Endothelial cell of hepatic sinusoid (primary cell): ENCODE data around the gene TPST1.

Experiments
- in situ Hi-C: cut with HindIII; loops from 2 replicates; pipeline ENCODE4 v1.10.0; 2017; ENCODE audit warnings: low sequenced_read_pairs

TPST1 gene

DNA sequence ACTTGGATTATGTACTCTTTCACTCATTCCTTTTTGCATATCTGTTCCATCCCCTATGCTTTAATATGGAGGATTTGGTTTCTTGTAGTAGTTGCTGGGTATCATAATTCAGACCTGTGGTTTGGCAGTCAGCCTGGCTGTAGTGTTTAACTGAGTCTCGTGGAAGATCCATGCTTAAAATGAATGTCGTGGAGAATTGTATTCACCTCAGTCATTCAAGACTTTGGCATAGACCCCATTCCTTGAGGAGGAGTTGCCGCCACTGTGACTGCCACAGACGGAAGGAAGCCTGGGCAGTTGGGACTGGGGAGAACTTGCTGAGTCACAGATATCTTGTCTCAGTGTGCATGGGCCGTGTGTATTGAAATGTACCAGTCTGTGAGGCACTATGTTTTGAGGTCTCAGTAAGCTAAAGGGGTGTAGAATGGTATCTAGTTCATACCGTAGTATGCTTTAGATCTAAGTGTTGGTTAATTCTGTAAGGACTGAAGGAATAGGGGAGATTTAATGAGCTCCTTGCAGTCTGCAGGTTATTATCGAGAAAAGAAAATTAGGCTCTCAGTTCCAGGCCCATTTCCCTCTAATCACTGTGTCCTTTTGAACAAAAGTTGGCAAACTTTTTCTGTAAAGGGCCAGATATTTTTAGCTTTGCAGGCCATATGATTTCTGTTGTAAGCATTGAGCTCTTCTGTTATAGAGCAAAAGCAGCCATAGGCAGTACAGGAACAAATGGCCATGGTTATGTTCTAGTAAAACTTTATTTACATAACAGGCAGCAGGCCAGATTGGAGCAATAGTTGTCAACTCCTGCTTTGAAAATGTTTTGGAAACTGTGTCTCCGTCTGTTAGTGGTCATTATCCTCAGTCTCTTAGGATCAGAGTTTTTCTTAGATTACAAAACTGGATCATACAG, 76.8 kb downstream of the TPST1 start:
- in situ Hi-C loops: no loop called here

DNA sequence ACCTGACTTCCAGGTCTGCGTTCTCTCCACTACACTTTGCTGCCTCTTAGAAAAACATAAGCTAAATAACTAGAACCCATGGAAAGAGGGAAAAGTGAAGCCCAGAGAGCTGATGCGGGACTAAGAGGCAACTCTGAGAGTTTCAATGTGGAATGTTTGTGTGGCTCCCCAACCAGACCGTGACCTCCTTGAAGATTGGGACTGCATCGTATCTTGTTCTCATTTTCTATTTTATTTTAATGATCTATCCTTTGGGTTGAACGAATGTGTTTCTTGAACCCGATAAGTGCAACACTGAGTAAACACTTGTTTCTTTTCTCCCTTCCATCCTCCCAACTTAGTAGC, 77.4 kb downstream of the TPST1 start:
- in situ Hi-C loops: no loop called here

DNA sequence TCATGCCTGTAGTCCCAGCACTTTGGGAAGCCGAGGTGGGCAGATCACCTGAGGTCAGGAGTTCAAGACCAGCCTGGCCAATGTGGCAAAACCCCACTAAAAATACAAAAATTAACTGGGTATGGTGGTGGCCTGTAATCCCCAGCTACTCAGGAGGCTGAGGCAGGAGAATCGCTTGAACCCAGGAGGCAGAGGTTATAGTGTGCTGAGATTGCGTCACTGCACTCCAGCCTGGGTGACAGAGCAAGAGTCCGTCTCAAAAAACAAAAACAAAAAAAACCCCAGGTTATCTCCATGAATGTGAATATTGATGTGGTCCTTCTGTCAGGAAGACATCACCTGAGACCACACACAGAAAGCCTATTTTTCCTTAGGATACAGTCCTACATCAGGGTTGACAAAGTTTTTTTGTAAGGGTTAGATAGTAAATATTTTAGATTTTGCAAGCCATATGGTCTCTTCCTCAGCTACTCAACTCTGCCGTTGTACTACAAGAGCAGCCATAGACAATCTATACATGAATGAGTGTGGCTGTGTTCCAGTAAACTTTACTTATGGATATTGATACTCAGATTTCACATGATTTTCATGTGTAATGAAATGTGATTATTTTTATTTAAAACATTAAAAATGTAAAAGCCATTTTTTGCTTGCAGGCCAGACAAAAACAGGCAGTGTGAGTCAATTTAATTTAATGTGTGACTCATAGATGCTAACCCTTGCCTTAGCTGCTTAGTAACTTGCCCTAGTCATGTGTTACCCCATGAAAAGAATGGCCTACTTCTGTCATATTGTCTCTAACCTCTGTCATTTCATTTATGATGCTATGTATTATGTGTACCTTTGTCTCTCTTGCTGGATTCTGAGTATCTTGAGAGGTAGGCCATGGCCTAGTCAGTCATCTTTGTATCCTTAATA, 78.1 kb downstream of the TPST1 start:
- in situ Hi-C loops: no loop called here

DNA sequence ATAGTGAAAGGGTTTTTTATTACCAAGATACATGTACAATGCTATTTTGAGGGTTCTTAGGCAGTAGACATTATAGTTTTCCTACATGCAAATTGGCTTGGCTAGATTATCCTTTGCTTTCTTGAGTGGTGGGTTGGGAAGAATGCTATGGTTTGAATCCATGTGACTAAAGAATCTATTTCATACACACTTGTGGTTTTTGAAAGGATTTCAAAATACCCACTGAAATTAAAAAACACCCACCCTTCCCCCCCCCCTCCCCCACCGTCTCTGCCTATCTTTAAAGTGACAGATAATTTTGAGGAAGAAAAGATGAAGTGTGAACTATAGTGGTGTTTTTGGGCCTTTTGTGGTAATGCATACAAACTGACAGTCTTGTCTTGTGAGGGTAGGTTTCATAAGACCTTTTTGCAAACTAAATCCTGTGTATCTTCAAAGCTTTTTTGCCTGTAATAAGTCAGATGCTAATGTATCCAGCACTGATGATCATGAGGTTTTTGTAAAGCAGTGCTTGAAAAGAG, 90.9 kb downstream of the TPST1 start:
- in situ Hi-C loops: no loop called here

DNA sequence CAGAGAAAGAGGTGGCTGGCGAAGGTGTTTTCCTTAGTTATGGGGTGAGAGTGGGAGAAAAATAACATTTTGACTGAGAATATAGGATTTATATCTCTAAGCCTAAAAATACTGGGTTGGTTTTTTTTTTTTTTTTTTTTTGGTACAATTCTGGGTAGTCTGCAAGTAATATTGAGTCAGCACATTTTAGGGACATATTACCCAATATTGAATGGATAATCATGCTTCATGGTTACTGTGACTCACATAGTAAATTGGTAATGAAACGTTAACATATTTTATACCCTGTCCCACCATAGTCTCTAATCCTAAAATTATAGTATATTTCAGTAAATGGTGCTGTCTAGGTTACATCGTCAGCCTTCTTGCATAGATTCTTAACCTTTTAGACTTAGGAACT, 91.4 kb downstream of the TPST1 start:
- in situ Hi-C loops: no loop called here

DNA sequence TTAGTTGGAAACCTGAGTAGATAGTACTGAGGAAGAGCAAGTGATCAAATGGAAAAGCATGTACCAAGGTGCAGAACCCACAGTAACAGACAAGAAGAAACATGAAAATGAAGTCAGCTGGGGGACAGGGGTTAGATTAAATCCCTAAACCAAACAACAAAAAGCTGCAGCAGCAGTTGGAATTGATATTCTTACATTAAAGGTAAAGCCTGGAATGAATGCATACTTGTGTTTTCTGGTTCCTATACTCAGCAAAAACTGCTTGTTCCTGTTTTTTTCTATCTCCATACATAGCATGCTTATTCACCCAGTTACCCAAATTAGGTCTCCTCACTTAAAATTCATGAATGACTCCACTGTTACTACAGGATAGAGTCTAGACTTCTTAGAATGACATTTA, 92.4 kb downstream of the TPST1 start:
- in situ Hi-C loops: no loop called here

DNA sequence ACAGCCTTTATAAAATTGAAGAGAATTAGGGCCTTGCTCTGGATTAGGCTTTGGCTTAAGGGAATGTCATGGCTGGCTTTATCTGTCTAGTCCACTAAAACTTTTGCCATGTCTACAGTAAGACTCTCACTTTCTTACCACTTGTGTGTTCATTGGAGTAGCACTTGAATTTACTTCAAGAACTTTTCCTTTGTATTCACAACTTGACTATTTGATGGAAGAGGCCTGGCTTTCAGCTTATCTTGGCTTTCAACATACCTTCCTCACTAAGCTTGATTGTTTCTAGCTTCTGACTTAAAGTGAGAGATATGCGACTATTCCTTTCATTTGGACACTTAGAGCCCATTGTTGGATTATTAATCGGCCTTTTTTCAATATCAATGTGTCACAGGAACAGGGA, 96.1 kb downstream of the TPST1 start:
- in situ Hi-C loops: no loop called here

DNA sequence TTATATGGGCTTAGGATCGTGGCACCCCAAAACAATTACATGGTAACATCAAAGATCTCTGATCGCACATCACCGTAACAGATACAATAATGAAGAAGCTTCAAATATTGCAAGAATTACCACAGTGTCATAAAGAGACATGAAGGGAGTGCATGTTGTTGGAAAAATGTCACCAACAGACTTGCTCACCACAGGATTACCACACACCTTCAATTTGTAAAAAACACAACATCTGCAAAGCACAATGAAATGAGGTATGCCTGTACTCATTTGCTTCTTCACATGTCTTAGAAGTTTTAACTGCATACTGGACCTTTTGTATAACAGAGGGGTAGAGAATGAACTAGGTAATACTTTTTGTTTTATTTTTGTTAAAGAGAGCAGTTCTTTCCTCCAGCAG, 96.6 kb downstream of the TPST1 start:
- in situ Hi-C loops: no loop called here

DNA sequence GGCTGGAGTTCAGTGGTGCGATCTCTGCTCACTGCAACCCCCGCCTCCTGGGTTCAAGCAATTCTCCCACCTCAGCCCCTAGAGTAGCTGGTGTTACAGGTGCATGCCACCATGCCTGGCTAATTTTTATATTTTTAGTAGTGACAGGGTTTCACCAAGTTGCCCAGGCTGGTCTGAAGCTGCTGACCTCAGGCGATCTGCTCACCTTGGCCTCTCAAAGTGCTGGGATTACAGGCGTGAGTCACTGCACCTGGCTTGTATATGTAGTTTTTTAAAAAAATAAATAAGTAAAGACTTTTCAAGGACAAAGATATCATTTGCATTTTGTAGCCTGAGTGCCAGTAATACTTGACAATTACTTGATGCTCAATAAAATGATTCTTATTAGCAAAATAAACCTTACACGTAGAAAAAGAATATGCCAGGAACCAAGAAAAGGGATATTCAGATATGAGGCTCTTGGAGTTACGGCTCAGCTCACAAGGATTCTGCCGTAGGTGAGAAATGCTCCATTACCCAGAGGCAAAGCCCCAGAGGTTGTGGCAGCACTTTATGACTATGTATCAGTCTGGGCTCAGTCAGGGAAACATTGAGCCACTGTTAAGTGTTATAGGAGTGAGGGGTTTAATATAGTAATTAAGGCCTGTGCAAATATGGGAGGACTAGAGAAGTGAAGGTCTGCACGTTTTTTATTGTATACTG, 98.5 kb downstream of the TPST1 start:
- in situ Hi-C loops: no loop called here

DNA sequence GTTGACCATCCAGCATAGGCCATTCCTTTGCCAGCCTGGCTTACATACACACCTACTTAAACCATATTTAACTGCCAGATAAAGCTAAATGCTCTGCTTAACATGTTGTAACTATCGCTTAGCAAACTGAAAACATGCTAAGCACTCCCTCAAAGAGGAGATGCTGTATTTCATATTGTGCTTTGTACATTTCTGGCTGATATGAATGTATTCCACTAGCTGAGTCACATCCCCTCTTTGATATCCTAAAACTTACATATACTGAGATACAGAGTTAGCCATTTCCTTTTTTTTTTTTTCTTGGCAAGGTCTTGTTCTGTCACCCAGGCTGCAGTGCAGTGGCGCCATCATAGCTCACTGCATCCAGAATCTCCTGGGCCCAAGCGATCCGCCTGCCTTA, 99.4 kb downstream of the TPST1 start:
- in situ Hi-C loops: no loop called here

DNA sequence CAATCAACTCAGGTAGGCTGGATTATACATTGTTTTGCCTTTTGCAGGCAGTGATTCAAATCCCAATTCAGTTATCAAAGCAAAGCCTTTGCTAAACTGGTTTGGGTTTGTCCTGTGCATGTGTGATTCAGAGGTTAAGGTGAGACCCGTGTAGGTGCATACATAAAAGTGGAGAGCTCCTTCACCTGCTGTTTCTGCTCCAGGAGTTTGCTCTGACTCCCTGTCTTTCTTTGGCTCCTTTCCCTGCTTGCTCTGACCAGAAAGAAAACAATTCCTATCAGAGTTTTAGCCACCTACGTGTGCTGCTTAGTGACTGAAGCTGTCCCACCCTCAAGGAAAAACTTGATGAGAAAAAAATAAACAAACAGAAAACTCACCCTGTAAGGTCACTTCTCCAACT, 101.1 kb downstream of the TPST1 start:
- in situ Hi-C loops: no loop called here

DNA sequence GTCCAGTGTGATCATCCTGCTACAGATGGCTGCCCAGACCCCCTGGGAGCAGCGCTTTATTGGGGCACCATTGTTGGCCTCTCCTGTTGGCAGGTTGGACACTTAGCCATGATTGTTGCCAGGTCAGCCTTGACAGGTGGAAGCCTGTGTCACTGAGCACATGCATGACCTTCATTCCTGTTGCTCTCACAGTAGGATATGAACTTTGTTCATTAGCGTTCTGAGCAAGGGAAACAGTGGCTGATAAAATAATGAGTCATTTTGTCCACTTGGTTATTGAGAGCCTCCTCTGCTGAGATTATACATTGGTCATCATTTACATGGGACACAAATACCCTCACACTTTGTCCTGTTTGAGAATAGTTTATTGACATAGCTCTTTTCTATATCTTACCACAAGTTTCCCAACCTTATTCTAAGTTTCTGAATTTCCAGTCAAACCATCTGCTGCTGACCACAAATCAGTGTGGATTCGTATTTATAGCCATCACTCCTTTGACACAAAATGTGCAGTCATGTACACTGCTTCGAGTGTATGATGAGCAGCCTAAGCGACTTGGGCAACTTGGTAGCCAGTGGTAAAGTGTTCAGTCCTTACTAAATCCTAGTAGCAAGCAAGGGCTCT, 102.6 kb downstream of the TPST1 start:
- in situ Hi-C loops: no loop called here

DNA sequence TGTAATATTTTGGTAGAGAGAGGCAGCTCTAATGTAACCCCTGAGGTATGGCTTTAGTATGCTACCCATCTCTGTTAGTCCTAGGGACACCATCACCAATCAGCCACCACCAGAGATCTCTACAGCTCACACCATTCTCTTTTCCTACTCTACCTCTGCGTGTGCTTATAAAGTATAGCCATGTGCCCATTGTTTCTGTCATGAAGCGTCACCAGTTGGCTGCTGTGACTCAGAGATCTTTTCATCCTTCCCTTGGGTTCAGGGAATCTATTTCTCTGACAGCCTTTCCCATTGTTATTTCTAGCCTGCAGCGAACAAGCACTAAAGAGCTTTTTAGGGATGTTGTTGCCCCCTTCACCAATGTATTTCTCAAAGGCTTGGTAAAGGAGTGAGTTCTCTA, 103.3 kb downstream of the TPST1 start:
- in situ Hi-C loops: no loop called here

DNA sequence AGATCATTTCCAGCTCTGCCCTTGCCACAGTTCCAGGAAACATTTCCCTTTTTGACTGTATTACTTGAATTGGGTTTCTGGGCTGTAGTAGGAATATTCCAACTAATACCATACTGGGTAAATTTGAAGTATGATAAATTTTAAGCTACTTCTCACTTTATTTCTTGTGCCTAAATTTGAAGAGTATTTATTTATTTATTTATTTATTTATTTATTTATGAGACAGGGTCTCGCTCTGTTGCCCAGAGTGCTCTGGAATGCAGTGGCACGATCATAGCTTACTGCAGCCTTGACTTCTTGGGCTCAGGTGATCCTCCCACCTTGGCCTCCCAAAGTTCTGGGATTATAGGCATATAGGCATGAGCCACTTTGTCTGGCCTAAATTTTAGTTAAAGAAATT, 105.5 kb downstream of the TPST1 start:
- in situ Hi-C loops: no loop called here

DNA sequence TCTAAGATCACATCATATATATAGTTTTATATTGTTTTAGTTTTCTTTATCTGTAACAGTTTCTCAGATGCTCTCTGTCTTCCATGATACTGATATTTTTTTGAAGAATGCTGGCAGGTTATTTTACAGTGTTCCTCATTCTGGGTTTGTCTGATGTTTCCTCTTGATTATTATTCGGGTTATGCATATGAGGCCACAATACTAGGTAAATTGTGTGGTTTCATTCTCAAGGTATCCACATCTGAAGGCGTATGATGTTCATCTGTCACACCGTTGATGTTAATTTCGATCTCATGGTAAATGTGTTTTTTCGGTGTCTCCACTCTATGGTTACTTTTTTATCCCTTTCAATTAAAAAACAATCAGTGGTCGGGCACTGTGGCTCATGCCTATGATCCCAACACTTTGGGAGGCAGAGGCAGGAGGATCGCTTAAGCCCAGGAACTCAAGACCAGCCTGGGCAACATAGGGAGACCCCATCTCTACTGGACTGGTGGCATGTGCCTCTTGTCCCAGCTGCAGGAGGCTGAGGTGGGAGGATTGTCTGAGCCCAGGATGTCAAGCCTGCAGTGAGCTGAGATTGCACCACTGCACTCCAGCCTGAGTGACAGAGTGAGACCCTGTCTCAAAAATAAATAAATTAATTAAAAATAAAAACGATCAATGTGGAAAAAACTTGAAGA, 108.9 kb downstream of the TPST1 start:
- in situ Hi-C loops: no loop called here

DNA sequence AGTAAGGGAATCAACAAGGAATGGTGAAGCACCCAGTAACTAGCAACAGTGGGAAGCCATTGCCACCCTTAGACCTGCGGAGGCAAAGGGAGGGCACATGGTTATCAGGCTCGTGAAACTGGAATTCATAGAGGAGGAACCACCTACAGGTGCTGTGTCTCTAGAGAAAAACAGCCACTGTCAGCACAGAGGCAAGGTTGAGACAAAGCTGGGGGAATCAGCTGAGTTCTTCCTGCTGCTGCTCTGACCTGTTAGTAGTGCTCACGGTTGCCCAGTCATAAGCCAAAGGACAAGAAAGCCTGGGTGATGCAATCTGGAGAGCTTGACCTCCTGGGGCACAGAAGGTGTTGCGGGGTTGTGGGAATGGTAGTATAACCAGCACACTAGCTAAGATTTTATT, 110.1 kb downstream of the TPST1 start:
- in situ Hi-C loops: no loop called here

DNA sequence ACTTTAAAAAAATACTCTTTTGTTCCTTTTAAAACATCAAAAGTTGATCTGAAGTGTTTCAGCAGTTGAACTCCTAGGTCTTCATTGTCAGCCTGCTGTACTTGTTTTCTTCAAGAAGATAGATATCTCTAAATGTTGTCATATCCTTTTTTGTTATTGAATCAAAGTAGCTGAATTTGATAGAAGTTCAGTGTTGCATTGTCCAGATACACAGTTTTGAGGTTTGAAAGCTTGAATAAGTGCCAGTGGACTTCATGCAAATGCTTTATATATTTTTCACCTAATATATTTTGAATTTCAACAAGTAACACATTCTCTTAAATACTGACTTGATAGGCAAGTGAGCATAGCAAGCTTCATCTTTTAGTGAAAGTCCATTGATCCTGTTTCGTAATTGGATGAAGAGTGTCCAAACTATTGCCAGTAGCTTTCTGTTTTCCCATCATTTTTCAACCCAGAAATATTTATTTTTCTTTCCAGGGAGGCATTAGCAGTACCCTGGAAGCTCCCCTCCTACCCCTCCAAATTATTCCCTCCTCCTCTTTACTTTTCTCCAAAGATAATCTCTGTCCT, 114.4 kb downstream of the TPST1 start:
- in situ Hi-C loops: no loop called here

DNA sequence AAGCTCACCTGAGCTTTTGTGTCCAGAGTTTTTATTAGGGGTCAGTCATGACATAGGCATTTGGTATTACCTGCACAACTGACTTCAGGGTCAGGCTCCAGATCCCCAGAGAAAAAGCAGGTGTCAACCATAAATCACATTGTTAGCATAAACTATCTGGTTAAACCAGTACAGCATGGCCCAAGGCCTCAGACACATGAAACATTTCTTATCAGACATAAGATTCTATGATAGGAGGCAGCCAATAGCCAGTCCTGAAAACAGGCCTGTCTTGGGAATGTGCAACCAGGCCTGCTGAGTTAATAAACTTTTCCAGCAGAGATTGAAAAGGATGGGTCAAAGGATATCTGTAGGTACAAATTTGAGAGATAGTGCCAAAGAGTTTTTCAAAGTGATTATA, 116.1 kb downstream of the TPST1 start:
- in situ Hi-C loops: no loop called here

DNA sequence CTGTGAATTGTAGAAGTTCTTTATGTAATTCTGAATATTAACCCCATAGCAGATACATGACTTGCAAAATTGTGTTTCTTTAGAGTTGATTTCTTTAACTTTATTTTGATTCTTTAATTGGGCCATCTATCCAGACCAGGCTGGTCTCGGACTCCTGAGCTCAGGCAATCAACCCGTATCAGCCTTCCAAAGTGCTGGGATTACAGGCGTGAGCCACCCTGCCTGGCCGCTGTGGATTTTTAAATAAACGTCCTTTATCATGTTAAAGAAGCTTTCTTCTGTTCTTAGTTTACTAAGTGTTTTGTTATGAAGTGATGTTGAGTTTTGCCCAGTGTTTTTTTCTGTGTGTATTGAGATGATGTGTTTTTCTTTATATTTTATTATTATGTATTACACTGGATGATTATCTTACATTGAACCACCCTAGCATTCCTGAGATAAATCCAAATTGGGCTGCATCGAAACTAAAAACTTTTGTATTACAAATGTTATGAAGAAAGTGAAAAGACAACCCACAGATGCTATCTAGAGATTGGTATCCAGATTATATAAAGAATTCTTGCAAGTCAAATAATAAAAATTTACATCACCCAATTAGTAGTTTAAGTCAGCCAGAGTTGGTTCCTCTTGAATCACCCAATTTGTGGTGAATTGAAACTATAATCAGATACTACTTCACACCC, 118.1 kb downstream of the TPST1 start:
- in situ Hi-C loops: no loop called here
